BLaER1 treated with 17β-estradiol and CSF1 and Interleukin-3, amounts not matched to agents 10 nM and 100 nM (cell line): Measurements from ENCODE around the gene ELK4.

Source experiments
- H3K27ac ChIP-seq, 11 experiments: shearing (Covaris generic); formaldehyde crosslinking; 2 replicates each; pipeline ENCODE4 v1.8.1; 2022
- H3K27me3 ChIP-seq, 11 experiments: shearing (Covaris generic); formaldehyde crosslinking; 2 replicates each; pipeline ENCODE4 v1.8.1; 2022
- H3K36me3 ChIP-seq, 11 experiments: shearing (Covaris generic); formaldehyde crosslinking; 2 replicates each; pipeline ENCODE4 v1.8.1; 2022
- H3K4me1 ChIP-seq, 10 experiments: shearing (Covaris generic); formaldehyde crosslinking; 2 replicates each; pipeline ENCODE4 v1.8.1; 2022
- H3K4me2 ChIP-seq, 11 experiments: shearing (Covaris generic); formaldehyde crosslinking; 2 replicates each; pipeline ENCODE4 v1.8.1; 2022
- H3K4me3 ChIP-seq, 10 experiments: shearing (Covaris generic); formaldehyde crosslinking; 2 replicates each; pipeline ENCODE4 v1.8.1; 2022
- H3K9ac ChIP-seq, 11 experiments: shearing (Covaris generic); formaldehyde crosslinking; 2 replicates each; pipeline ENCODE4 v1.8.1; 2022
- H3K9me3 ChIP-seq, 11 experiments: shearing (Covaris generic); formaldehyde crosslinking; replicated peaks in 1 of 11; 2 replicates each; pipeline ENCODE4 v1.8.1; 2022
- H4K20me1 ChIP-seq, 11 experiments: shearing (Covaris generic); formaldehyde crosslinking; 2 replicates each; pipeline ENCODE4 v1.8.1; 2022
- Cebpa-rat ChIP-seq, 11 experiments: shearing (Covaris generic); IDR thresholded peaks; 2 replicates each; pipeline ENCODE4 v1.8.1; 2022

Gene ELK4

DNA sequence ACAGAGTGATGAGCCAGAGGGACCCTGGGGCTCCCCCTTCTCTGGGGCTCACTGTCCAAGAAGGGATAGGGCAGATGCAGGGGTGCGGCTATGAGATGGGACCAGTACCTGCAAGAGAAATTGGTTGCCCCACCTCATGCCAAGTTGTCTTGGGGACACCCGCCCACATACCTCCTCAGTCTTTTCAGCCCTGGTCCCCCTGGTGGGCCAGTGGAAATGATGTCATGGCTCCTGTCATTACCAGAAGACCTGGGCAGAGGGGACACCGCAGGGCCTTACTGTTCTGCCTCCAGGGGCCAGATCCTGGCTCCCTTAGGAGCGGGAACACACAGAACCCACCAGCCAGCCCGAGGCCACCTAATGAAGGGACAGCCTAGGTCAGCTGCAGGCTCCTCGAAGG is 64.1 kb downstream of the ELK4 start:
- Histone ChIP-seq H3K27ac (no peak overlapping the region), H3K36me3 (no peaks in the 10 kb centered on the region), H3K4me1 (peaks cover 0 to 7% (median 4%) of the 10 kb centered on the region in 10 experiments; a peak in 10 of 20 replicates), H3K9me3 (peaks cover 0 to 2% (median 0%) of the 10 kb centered on the region in 11 experiments; a peak in 4 of 22 replicates), H3K4me2 (0 out of 22 replicates have a peak overlapping the region, but pooled peaks of 1 of the 11 experiments have one; percentile 74), H4K20me1 (peaks cover 0 to 25% (median 0%) of the 10 kb centered on the region in 11 experiments; a peak in 8 of 22 replicates), H3K27me3 (peaks cover 54 to 74% (median 64%) of the 10 kb centered on the region in 11 experiments), H3K4me3 (no peak overlapping the region), H3K9ac (no peak overlapping the region)
- no peak for TF ChIP-seq Cebpa-rat (IDR thresholded peaks at IDR 0.05)

DNA sequence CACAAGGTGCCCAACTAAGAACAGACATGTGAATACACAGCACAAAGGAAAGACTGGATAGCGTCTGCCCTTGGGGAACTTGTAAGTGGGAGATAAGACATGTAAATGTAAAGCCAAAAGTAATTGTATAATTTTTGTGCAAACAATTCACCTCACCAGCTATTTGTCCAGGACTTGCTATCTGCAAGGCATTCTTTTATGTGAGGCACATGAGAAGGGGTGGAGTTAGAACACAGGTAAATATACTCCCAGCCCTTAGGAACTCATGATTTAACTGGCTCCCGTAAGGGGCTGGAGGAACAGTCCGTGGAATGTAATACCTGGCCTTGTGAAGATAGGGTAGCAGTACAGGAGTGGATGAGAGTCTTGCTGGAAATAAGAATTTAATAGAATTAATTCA is 66.0 kb downstream of the ELK4 start:
- Histone ChIP-seq H3K9me3 (peaks cover 10 to 20% (median 17%) of the 10 kb centered on the region in 11 experiments), H4K20me1 (peaks cover 0 to 25% (median 0%) of the 10 kb centered on the region in 11 experiments; a peak in 7 of 22 replicates), H3K27me3 (peaks cover 46 to 56% (median 52%) of the 10 kb centered on the region in 11 experiments), H3K4me2 (no peak overlapping the region), H3K36me3 (no peaks in the 10 kb centered on the region), H3K4me3 (no peak overlapping the region), H3K9ac (no peak overlapping the region), H3K27ac (no peak overlapping the region), H3K4me1 (peaks cover 0 to 7% (median 4%) of the 10 kb centered on the region in 10 experiments; a peak in 10 of 20 replicates)
- no peak for TF ChIP-seq Cebpa-rat (IDR thresholded peaks at IDR 0.05)

DNA sequence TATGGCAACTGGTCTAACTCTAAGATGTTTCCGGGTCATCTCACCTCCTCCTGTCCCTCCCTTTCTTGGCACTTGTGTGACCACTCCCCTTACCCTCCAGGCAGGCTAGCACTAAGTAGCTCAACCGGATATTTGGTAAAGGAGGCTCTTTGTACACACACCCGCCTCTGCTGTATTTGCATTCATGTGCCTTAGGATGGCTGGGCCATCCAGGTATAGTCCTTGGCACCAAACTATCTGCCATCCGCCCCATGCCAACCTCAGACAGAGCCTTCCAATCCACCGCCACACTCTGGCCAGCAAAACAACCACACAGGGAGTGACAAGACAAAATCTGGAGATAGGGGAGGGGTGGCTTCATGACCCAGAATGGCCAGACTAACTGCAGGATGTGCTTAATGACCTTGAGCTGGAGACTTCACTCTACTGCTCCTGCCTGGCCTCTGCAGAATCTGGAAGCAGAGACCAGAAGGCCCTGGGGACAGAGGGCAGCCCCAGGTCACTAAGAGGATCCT is 67.8 kb downstream of the ELK4 start:
- no peaks in the 10 kb centered on the region for H3K36me3 ChIP-seq
- H3K27ac ChIP-seq = no peak overlapping the region
- peaks cover 0 to 16% (median 0%) of the 10 kb centered on the region in 11 experiments; a peak in 3 of 22 replicates for H4K20me1 ChIP-seq
- TF ChIP-seq Cebpa-rat (IDR thresholded peaks at IDR 0.05) = no peak
- no peak overlapping the region for H3K4me3 ChIP-seq
- H3K9ac ChIP-seq = no peak overlapping the region
- peaks cover 28 to 38% (median 34%) of the 10 kb centered on the region in 11 experiments for H3K27me3 ChIP-seq
- H3K4me1 ChIP-seq = peaks cover 0 to 11% (median 5%) of the 10 kb centered on the region in 10 experiments; a peak in 10 of 20 replicates
- H3K4me2 ChIP-seq = no peak overlapping the region
- H3K9me3 ChIP-seq = peaks cover 18 to 34% (median 30%) of the 10 kb centered on the region in 11 experiments

DNA sequence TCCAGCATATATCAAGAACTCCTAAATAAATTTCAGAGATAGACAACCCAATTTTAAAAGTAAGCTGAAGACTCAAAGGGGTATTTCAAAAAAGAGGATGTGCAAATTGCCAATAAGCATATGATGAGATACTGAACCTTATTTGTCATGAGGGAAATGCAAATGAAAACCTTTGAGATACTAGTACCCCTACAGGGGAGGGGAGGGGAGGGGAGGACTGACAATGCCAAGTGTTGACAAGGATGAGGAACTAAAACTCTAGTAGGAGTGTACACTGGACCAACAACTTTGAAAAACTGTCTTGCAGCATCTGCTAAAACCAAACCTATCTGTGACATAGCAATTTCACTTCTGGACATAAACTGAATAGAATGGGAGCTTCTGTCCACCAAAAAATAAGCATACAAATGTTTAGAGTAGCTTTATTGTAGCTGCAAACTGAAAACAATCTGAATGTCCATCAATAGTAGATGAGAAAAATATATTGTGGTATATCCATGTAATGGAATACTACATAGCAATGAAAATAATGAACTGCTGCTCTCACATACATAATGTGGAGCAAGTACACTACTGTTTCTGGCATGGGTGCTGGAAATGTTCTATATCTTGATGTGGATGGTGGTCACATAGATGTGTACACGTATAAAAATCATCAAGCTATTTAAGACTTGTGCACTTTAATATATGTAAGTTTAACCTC is 70.2 kb downstream of the ELK4 start:
- Histone ChIP-seq H3K4me2 (no peak overlapping the region), H3K4me3 (no peak overlapping the region), H3K36me3 (no peaks in the 10 kb centered on the region), H3K27me3 (peaks cover 5 to 14% (median 11%) of the 10 kb centered on the region in 11 experiments; a peak in 21 of 22 replicates), H3K9me3 (peaks cover 18 to 34% (median 30%) of the 10 kb centered on the region in 11 experiments), H3K9ac (no peak overlapping the region), H3K27ac (no peak overlapping the region), H3K4me1 (peaks cover 0 to 7% (median 0%) of the 10 kb centered on the region in 10 experiments; a peak in 1 of 20 replicates), H4K20me1 (no peaks in the 10 kb centered on the region; a peak in 1 of 22 replicates)
- no peak for TF ChIP-seq Cebpa-rat (IDR thresholded peaks at IDR 0.05)
